HEK293T (cell line): ENCODE results near the gene ARSA.

Experiments used
- BHLHE40 ChIP-seq: fragments of 450-650 bp; IDR thresholded peaks from 2 replicates; pipeline ENCODE4 v1.6.1; 2016; ENCODE audit warnings: mild to moderate bottlenecking, moderate library complexity, borderline replicate concordance
- CTBP1 ChIP-seq: fragments of 450-650 bp; IDR thresholded peaks from 2 replicates; pipeline ENCODE4 v1.6.1; 2016; ENCODE audit warnings: borderline replicate concordance
- FOXA1 ChIP-seq: fragments of 450-650 bp; IDR thresholded peaks from 2 replicates; pipeline ENCODE4 v1.6.1; 2016; ENCODE audit warnings: mild to moderate bottlenecking
- FOXK2 ChIP-seq: fragments of 450-650 bp; IDR thresholded peaks from 2 replicates; pipeline ENCODE4 v1.6.1; 2016; ENCODE audit warnings: mild to moderate bottlenecking
- FOXM1 ChIP-seq: fragments of 450-650 bp; IDR thresholded peaks from 2 replicates; pipeline ENCODE4 v1.6.1; 2017; ENCODE audit warnings: mild to moderate bottlenecking, borderline replicate concordance
- HDGF ChIP-seq: fragments of 450-650 bp; IDR thresholded peaks from 2 replicates; pipeline ENCODE4 v1.6.1; 2017; ENCODE audit warnings: antibody characterized with exemption, borderline replicate concordance
- PKNOX1 ChIP-seq: fragments of 450-650 bp; IDR thresholded peaks from 2 replicates; pipeline ENCODE4 v1.6.1; 2016
- SP1 ChIP-seq: fragments of 450-650 bp; IDR thresholded peaks from 2 replicates; pipeline ENCODE4 v1.6.1; 2017
- SUZ12 ChIP-seq: fragments of 450-650 bp; IDR thresholded peaks from 2 replicates; pipeline ENCODE4 v1.6.1; 2016; ENCODE audit warnings: mild to moderate bottlenecking

GRCh38 chr22:50670513-50670912 lies 42.6 kb upstream of the ARSA start:
- no peak for TF ChIP-seq SUZ12
- no peak for TF ChIP-seq BHLHE40
- no peak for TF ChIP-seq CTBP1
- TF ChIP-seq FOXM1, result no peak
- TF ChIP-seq HDGF, result no peak
- no peak for TF ChIP-seq SP1
- no peak for TF ChIP-seq FOXK2
- no peak for TF ChIP-seq FOXA1
- no peak for TF ChIP-seq PKNOX1
